SK-N-SH (cell line): ENCODE results near the gene USH1G.

Source experiments
- EZH2phosphoT487 ChIP-seq: fragments of 200-600 bp; sonication (generic); IDR thresholded peaks from 2 replicates; pipeline ENCODE4 v1.6.1; 2017; ENCODE audit warnings: low read depth, mixed run types, mild to moderate bottlenecking, antibody characterized with exemption, moderate library complexity, borderline replicate concordance
- GATA2 ChIP-seq: sonication (generic); formaldehyde crosslinking; IDR thresholded peaks from 2 replicates; pipeline ENCODE4 v1.5.0; 2020; ENCODE audit warnings: mild to moderate bottlenecking, missing genetic modification reagents
- MXI1 ChIP-seq: IDR thresholded peaks from 2 replicates; pipeline ENCODE4 v1.6.1; 2012; ENCODE audit warnings: mild to moderate bottlenecking, low read depth, low read length, improper control_type of control experiment
- POLR2AphosphoS5 ChIP-seq: IDR thresholded peaks from 2 replicates; pipeline ENCODE4 v1.6.1; 2012; ENCODE audit warnings: low read depth, low read length
- RCOR1 ChIP-seq: fragments of 150-350 bp; IDR thresholded peaks from 2 replicates; pipeline ENCODE4 v1.6.1; 2017; ENCODE audit warnings: antibody characterized with exemption, low read length
- RFX5 ChIP-seq: IDR thresholded peaks from 2 replicates; pipeline ENCODE4 v1.6.1; 2012; ENCODE audit warnings: mild to moderate bottlenecking, improper control_type of control experiment, low read length
- SMC3 ChIP-seq: IDR thresholded peaks from 2 replicates; pipeline ENCODE4 v1.6.1; 2012; ENCODE audit warnings: low read depth, low read length, improper control_type of control experiment
- TAF1 ChIP-seq: IDR thresholded peaks from 2 replicates; pipeline ENCODE4 v1.6.1; 2012; ENCODE audit warnings: low read depth, mild to moderate bottlenecking, low read length, moderate library complexity, borderline replicate concordance
- TCF12 ChIP-seq: IDR thresholded peaks from 2 replicates; pipeline ENCODE4 v1.4.0; 2012
- TF ChIP-seq, protein P1 (sequence below): IDR thresholded peaks from 2 replicates; pipeline ENCODE4 v1.4.0; 2012; ENCODE audit warnings: low read depth
- TF ChIP-seq, protein P2 (sequence below): fragments of 150-350 bp; IDR thresholded peaks from 2 replicates; pipeline ENCODE4 v1.6.1; 2016; ENCODE audit warnings: mild to moderate bottlenecking, low read depth, low read length
- TF ChIP-seq, protein P3 (sequence below): fragments of 200-600 bp; sonication (generic); IDR thresholded peaks from 2 replicates; pipeline ENCODE4 v1.6.1; 2017; ENCODE audit warnings: antibody characterized with exemption, mild to moderate bottlenecking, moderate library complexity
- TF ChIP-seq, protein P4 (sequence below): IDR thresholded peaks from 2 replicates; pipeline ENCODE4 v1.6.1; 2012; ENCODE audit warnings: mild to moderate bottlenecking, low read depth, low read length, moderate library complexity
- TF ChIP-seq, protein P5 (sequence below): IDR thresholded peaks from 2 replicates; pipeline ENCODE4 v1.4.0; 2012; ENCODE audit warnings: low read depth, borderline replicate concordance

DNA sequence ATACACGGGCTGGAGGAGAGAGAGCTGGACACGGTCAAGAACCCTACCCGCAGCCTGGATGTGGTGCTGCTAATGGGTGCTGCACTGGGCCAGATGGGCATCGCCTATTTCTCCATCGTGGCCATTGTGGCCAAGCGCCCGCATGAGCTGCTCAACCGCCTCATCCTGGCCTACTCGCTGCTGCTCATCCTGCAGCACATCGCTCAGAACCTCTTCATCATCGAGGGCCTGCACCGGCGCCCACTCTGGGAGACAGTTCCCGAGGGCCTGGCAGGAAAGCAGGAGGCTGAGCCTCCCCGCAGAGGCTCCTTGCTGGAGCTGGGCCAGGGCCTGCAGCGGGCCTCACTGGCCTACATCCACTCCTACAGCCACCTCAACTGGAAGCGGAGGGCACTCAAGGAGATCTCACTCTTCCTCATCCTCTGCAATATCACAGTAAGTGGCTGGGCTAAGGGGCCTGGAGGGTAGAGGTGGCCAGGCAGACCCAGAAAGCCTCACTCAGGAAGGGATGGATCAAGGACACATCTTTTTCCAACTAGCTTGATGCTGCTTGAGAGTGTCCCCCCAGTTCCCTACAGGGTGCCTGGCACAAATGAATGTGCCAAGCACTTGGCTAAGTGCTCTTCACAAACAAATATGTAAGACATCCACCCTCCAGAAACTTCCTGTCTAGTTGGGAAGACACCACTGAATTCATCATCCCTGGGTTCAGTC, 24.1 kb upstream of the USH1G start:
- no peak for TF ChIP-seq RFX5
- no peak for TF ChIP-seq MXI1
- TF ChIP-seq, protein P1, sequence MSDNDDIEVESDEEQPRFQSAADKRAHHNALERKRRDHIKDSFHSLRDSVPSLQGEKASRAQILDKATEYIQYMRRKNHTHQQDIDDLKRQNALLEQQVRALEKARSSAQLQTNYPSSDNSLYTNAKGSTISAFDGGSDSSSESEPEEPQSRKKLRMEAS = no peak
- TF ChIP-seq, protein P2, sequence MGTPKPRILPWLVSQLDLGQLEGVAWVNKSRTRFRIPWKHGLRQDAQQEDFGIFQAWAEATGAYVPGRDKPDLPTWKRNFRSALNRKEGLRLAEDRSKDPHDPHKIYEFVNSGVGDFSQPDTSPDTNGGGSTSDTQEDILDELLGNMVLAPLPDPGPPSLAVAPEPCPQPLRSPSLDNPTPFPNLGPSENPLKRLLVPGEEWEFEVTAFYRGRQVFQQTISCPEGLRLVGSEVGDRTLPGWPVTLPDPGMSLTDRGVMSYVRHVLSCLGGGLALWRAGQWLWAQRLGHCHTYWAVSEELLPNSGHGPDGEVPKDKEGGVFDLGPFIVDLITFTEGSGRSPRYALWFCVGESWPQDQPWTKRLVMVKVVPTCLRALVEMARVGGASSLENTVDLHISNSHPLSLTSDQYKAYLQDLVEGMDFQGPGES = no peak
- TF ChIP-seq, protein P3, sequence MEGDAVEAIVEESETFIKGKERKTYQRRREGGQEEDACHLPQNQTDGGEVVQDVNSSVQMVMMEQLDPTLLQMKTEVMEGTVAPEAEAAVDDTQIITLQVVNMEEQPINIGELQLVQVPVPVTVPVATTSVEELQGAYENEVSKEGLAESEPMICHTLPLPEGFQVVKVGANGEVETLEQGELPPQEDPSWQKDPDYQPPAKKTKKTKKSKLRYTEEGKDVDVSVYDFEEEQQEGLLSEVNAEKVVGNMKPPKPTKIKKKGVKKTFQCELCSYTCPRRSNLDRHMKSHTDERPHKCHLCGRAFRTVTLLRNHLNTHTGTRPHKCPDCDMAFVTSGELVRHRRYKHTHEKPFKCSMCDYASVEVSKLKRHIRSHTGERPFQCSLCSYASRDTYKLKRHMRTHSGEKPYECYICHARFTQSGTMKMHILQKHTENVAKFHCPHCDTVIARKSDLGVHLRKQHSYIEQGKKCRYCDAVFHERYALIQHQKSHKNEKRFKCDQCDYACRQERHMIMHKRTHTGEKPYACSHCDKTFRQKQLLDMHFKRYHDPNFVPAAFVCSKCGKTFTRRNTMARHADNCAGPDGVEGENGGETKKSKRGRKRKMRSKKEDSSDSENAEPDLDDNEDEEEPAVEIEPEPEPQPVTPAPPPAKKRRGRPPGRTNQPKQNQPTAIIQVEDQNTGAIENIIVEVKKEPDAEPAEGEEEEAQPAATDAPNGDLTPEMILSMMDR = no peak
- TF ChIP-seq GATA2 = no peak
- TF ChIP-seq TCF12 = no peak
- no peak for TF ChIP-seq TAF1
- no peak for TF ChIP-seq POLR2AphosphoS5
- TF ChIP-seq, protein P4, sequence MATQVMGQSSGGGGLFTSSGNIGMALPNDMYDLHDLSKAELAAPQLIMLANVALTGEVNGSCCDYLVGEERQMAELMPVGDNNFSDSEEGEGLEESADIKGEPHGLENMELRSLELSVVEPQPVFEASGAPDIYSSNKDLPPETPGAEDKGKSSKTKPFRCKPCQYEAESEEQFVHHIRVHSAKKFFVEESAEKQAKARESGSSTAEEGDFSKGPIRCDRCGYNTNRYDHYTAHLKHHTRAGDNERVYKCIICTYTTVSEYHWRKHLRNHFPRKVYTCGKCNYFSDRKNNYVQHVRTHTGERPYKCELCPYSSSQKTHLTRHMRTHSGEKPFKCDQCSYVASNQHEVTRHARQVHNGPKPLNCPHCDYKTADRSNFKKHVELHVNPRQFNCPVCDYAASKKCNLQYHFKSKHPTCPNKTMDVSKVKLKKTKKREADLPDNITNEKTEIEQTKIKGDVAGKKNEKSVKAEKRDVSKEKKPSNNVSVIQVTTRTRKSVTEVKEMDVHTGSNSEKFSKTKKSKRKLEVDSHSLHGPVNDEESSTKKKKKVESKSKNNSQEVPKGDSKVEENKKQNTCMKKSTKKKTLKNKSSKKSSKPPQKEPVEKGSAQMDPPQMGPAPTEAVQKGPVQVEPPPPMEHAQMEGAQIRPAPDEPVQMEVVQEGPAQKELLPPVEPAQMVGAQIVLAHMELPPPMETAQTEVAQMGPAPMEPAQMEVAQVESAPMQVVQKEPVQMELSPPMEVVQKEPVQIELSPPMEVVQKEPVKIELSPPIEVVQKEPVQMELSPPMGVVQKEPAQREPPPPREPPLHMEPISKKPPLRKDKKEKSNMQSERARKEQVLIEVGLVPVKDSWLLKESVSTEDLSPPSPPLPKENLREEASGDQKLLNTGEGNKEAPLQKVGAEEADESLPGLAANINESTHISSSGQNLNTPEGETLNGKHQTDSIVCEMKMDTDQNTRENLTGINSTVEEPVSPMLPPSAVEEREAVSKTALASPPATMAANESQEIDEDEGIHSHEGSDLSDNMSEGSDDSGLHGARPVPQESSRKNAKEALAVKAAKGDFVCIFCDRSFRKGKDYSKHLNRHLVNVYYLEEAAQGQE = no peak
- no peak for TF ChIP-seq EZH2phosphoT487
- TF ChIP-seq SMC3 = no peak
- TF ChIP-seq RCOR1 = no peak
- TF ChIP-seq, protein P5, sequence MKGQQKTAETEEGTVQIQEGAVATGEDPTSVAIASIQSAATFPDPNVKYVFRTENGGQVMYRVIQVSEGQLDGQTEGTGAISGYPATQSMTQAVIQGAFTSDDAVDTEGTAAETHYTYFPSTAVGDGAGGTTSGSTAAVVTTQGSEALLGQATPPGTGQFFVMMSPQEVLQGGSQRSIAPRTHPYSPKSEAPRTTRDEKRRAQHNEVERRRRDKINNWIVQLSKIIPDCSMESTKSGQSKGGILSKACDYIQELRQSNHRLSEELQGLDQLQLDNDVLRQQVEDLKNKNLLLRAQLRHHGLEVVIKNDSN = no peak
